Activated naive CD4-positive, alpha-beta T cell treated with anti-CD3 and anti-CD28 coated beads, Interleukin-2, amount 50 U/mL, for 24 hours (primary cell): ENCODE results near the gene CASP8.

Experiments used
- H3K27ac Mint-ChIP-seq: one replicate; pipeline ENCODE4 v1.8.0; 2021; ENCODE audit warnings: mild to moderate bottlenecking, mixed read lengths
- H3K27me3 Mint-ChIP-seq: one replicate; pipeline ENCODE4 v1.8.0; 2021; ENCODE audit warnings: mixed read lengths
- H3K36me3 Mint-ChIP-seq: one replicate; pipeline ENCODE4 v1.8.0; 2021; ENCODE audit warnings: mixed read lengths
- H3K4me1 Mint-ChIP-seq: one replicate; pipeline ENCODE4 v1.8.0; 2021; ENCODE audit warnings: mixed read lengths
- H3K4me3 Mint-ChIP-seq: one replicate; pipeline ENCODE4 v1.8.0; 2021; ENCODE audit warnings: mild to moderate bottlenecking, mixed read lengths
- H3K9me3 Mint-ChIP-seq: one replicate; pipeline ENCODE4 v1.8.0; 2021; ENCODE audit warnings: mixed read lengths

CASP8 gene

DNA sequence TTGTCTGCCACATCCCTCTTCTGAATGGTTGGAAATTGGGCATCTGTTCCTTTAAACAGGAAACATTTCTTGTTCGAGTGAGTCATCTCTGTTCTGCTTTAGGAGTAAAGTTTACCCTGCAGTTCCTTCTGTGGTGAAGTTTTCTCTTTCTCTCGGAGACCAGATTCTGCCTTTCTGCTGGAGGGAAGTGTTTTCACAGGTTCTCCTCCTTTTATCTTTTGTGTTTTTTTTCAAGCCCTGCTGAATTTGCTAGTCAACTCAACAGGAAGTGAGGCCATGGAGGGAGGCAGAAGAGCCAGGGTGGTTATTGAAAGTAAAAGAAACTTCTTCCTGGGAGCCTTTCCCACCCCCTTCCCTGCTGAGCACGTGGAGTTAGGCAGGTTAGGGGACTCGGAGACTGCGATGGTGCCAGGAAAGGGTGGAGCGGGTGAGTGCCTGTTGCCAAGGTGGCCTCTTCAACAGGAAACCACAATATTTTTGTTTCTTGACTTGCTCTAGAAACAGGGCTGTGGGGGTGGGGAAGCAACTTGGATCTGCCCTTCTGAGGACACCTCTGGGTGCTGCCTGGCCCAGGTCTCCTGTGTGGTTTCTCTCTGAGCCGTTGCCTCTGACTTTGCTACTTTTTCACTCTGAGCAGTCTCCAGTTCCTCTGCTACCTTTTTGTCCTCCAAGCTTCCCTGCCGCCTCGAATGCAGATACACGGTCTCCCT is 2.2 kb upstream of the CASP8 start:
- H3K27ac Mint-ChIP-seq, result peak overlapping the region; percentile 97

DNA sequence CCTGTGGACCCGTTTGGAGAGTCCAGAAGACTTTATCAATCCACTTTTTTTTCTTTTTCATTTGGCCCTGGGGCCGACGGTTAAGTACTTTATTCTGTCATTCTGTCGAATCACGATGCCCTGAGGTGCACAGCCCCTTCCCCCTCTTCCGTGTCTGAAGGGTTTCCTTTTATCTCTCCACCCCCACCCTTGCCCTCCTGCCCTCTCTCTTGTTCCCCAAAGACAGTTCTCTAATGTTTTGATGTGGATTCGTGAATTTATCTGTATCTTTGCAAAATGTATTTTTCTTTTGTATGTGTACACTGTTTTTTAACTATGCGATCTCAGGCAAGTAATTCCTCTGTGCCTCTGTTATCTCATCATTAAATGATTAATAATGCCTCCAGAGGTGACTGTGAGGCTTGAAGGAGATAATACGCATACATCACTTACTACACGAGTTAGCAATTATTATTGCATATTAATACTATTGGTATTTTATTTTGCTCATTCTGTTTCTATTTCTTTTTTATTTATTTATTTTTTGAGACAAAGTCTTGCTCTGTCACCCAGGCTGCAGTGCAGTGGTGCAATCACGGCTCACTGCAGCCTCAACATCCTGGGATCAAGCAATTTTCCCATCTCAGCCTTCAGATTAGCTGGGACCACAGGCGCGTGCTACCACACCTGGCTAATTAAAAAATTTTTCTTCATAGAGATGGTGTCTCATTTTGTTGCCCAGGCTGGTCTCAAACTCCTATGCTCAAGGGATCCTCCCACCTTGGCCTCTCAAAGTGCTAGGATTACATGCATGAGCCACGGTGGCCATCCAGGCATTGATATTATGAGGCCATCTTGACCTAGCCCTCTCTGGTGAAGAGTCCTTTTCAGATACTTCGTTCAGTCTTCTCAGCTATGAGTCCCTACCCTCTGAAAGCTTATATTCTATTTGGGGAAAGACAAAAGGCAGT is 1.4 kb upstream of the CASP8 start:
- Mint-ChIP-seq H3K27ac (peak overlapping the region; percentile 97), H3K4me3 (peak overlapping the region; percentile 89), H3K4me1 (peaks cover 82% of the 10 kb centered on the region), H3K27me3 (no peaks in the 10 kb centered on the region), H3K9me3 (no peaks in the 10 kb centered on the region), H3K36me3 (peaks cover 2% of the 10 kb centered on the region)

More for the DNA sequence above, 2.2 kb upstream of the CASP8 start:
- Mint-ChIP-seq H3K9me3 (no peaks in the 10 kb centered on the region), H3K4me1 (peaks cover 81% of the 10 kb centered on the region), H3K36me3 (peaks cover 2% of the 10 kb centered on the region), H3K27me3 (no peaks in the 10 kb centered on the region), H3K4me3 (peak overlapping the region; percentile 89)

DNA sequence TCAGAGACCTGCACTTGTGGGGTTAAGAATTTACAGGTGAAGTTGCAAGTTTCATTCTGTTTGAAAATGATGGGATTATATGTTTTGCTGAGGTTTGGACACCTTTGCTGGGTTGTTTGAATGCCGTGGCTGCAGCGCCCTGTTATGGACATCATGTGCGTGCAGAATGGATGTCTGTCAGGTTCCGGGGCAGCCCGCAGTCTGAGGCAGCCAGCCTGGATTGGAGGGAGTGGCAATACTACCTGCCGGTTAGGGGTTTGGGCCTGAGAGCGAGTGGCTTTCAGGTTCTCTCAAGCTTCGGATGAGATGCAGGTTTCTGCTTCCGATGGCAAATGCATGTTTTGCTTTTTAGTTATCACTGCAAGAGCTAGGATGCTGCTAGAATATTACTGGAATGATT is 1.1 kb downstream of the CASP8 start:
- no peaks in the 10 kb centered on the region for H3K27me3 Mint-ChIP-seq
- H3K4me3 Mint-ChIP-seq, result peak overlapping the region; percentile 91
- H3K4me1 Mint-ChIP-seq, result peaks cover 84% of the 10 kb centered on the region
- H3K27ac Mint-ChIP-seq, result peak overlapping the region; percentile 91
- peaks cover 5% of the 10 kb centered on the region for H3K36me3 Mint-ChIP-seq
- H3K9me3 Mint-ChIP-seq, result no peaks in the 10 kb centered on the region

DNA sequence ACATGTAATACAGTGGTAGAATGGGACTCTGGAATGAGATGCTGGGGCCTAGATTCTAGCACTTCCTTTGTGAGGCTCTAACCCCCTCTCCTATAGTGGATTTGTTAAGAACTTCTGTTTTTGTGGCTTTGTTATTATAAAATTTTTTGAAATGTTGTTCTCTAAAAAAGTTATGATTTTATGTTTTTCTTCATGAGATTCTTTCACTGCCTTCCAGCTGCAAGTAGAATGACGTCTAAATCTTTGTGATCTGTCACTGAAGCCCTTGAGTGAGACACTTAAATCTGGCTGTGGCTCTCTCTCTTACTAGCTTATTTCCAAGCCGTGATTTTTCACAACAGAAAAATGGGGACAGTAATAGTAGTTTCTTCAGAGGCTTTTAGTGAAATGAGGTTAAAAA is 1.6 kb downstream of the CASP8 start:
- Mint-ChIP-seq H3K9me3 (no peaks in the 10 kb centered on the region), H3K36me3 (peaks cover 7% of the 10 kb centered on the region), H3K4me1 (peaks cover 84% of the 10 kb centered on the region), H3K27ac (peak overlapping the region; percentile 91), H3K27me3 (no peaks in the 10 kb centered on the region), H3K4me3 (peak overlapping the region; percentile 91)

DNA sequence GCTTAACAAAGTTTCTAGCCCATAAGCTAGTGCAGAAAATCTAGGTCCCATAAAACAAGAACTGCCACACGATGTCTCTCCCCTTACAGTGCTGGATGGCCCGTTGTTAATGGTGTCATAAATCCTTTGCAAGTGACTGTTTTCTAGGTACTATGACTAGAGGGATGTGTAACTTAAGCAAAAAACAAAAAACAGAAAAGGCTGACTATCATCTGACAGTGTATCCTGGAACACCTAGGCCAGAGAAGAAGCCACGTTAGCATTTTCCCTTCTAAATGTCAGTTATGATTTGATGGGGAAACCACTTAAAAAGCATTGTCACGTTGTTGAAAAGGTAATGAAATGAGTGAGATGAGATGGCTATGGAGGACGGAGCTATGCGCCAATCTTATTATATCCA is 2.4 kb downstream of the CASP8 start:
- Mint-ChIP-seq H3K36me3 (peaks cover 10% of the 10 kb centered on the region), H3K4me3 (peak overlapping the region; percentile 89), H3K9me3 (no peaks in the 10 kb centered on the region), H3K4me1 (peaks cover 84% of the 10 kb centered on the region), H3K27me3 (no peaks in the 10 kb centered on the region), H3K27ac (peak overlapping the region; percentile 92)

DNA sequence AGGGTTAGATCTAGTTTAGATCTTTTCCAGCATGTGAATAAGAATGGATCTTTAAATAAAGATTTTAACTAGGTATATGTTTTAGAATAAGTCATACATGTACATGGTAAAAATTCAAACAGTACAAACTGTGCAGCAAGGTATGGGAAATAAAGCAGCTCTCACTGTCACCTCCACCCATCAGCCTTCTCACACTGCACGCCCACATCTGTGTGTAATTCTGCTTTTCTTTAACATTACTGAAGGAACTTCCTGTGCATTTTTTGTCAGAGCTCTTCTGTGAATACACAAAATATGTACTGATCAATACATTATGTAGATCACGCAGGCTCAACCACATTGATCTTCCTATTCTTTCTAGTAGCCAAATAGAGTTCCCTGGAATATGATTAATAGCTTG is 3.4 kb downstream of the CASP8 start:
- no peaks in the 10 kb centered on the region for H3K27me3 Mint-ChIP-seq
- peaks cover 13% of the 10 kb centered on the region for H3K36me3 Mint-ChIP-seq
- peak overlapping the region; percentile 89 for H3K4me3 Mint-ChIP-seq
- peaks cover 79% of the 10 kb centered on the region for H3K4me1 Mint-ChIP-seq
- no peaks in the 10 kb centered on the region for H3K9me3 Mint-ChIP-seq
- H3K27ac Mint-ChIP-seq, result peak overlapping the region; percentile 75

DNA sequence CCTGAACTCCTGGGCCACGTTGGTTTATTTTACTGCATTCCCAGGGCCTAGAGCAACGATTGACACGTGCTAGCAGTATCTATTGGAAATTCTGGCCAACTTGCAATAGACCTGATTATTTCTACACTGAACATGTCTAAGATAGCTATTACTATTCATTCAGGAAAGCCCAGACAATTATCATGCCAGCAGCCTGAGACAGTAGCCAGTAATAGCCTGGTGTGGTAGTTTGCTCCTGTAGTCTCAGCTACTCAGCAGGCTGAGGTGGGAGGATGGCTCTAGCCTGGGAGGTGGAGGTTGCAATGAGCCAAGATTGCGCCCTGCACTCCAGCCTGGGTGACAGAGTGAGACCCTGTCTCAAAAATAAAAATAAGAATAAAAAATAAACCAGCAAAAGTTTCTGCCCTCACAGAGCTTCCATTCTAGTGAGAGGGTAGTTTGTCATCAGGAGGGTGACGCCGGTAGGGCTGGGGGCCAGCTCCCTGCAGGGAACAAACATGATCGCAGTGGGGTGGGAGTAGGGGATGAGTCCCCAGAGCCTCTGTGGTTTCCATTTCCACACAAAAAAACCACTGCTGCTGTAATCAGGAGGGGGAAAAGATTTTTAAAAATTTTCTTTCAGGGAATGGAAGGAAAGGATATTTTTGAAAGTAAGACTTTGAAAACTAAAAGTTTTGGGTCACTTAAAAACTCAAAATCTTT is 4.3 kb downstream of the CASP8 start:
- H3K4me1 Mint-ChIP-seq, result peaks cover 80% of the 10 kb centered on the region
- H3K9me3 Mint-ChIP-seq, result no peaks in the 10 kb centered on the region
- H3K4me3 Mint-ChIP-seq, result peak overlapping the region; percentile 89
- peak overlapping the region; percentile 80 for H3K27ac Mint-ChIP-seq
- H3K36me3 Mint-ChIP-seq, result peaks cover 15% of the 10 kb centered on the region
- H3K27me3 Mint-ChIP-seq, result no peaks in the 10 kb centered on the region

DNA sequence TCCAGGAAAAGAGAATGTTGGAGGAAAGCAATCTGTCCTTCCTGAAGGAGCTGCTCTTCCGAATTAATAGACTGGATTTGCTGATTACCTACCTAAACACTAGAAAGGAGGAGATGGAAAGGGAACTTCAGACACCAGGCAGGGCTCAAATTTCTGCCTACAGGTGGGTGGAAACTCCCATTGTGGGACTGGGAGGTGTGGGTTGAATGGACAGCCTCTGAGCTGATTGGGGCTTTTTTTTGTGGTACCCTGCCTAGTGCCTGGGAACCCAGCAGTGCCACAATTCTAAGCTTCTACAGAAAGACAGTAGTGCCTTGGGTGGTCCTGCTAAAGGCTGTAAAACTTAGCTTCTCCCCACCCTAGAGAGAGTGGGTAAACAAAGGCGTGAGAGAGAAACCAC is 6.3 kb downstream of the CASP8 start:
- Mint-ChIP-seq H3K27ac (peak overlapping the region; percentile 27), H3K9me3 (no peaks in the 10 kb centered on the region), H3K27me3 (no peaks in the 10 kb centered on the region), H3K36me3 (peaks cover 19% of the 10 kb centered on the region), H3K4me1 (peaks cover 91% of the 10 kb centered on the region), H3K4me3 (peak overlapping the region; percentile 30)

DNA sequence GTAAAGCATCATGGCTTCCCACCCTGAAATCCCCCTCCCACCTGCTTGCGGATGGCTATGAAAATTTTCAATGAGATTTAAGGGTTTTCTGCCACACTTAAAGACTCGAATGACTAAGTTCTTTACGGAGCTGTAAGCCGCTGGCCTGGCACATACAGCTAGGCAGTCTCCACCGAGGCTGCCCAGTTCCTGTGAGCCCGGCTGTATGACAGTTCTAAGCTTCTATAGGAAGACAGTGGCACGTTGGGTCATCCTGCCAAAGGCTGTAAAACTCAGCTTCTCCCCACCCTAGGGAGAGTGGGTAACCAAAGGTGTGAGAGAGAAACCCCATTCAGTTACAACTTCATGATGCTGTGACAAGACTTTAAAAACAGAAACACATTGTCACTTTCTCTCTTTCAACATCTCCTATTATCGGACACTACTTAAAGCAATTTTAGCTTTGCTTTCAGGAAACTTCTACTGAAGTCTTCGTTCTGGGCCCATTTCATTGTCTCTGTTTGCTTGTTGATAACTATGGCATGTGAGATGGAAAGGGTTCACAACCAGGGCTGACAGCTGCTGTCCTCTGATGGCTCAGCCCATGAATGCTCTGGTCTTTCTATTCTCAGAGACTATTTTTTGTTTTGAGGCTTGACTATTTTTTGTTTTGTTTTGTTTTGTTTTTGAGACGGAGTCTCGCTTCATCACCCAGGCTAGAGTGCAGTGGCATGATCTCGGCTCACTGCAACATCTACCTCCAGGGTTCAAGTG is 7.1 kb downstream of the CASP8 start:
- Mint-ChIP-seq H3K27me3 (no peaks in the 10 kb centered on the region), H3K4me3 (peak overlapping the region; percentile 61), H3K4me1 (peaks cover 94% of the 10 kb centered on the region), H3K9me3 (no peaks in the 10 kb centered on the region), H3K27ac (no peak overlapping the region), H3K36me3 (peaks cover 24% of the 10 kb centered on the region)

DNA sequence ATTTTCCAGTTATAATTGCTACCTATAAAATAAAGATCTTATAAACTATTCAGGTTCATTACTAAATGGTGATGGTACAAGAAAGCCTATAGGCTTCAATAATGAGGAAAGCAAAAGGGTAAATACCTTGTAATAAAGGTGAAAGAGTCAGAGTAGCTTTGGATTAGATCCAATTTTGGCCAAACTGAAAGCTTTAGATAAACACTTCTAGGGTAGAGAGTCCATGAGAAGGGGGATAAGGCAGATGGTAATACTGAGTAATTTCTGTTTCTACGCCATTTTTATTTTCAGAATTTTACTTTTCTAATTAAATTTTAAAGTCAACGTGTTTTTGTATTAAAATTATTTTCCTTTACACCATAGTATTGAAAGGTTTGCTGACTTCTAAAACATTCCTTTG is 9.4 kb downstream of the CASP8 start:
- H3K36me3 Mint-ChIP-seq, result peaks cover 31% of the 10 kb centered on the region
- H3K27ac Mint-ChIP-seq, result peak overlapping the region; percentile 79
- peaks cover 89% of the 10 kb centered on the region for H3K4me1 Mint-ChIP-seq
- no peaks in the 10 kb centered on the region for H3K27me3 Mint-ChIP-seq
- H3K4me3 Mint-ChIP-seq, result no peak overlapping the region
- no peaks in the 10 kb centered on the region for H3K9me3 Mint-ChIP-seq

DNA sequence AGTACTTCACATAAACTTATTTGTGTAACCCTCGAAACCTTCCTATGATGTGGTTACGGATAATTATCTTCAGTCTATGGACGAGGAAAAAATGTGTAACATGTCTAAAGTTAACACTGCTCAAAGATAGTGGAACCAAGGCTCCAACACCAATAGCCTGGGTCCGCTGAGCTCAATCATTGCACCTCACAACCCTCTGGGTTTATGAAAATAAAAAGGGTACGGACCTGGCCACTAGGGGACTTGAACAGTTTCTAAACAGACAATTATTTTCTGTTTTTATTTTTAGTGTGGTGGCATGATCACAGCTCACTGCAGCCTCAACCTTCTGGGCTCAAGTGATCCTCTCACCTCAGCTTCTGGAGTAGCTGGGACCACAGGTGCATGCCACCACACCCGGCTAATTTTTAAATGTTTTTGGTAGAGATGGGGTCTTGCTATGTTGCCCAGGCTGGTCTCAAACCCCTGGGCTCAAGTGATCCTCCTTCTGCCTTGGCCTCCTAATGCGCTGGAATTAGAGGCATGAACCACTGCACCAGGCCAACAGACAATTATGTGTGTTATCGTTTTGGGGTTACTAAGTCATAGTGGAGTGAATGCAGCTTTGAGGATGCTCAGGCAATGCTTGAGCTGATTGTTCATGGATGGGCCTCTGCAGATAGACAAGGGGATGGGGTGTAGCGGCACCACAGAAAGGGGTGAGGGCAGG is 10.1 kb downstream of the CASP8 start:
- no peaks in the 10 kb centered on the region for H3K9me3 Mint-ChIP-seq
- H3K4me1 Mint-ChIP-seq, result peaks cover 89% of the 10 kb centered on the region
- no peaks in the 10 kb centered on the region for H3K27me3 Mint-ChIP-seq
- peaks cover 36% of the 10 kb centered on the region for H3K36me3 Mint-ChIP-seq
- H3K4me3 Mint-ChIP-seq, result no peak overlapping the region
- no peak overlapping the region for H3K27ac Mint-ChIP-seq

DNA sequence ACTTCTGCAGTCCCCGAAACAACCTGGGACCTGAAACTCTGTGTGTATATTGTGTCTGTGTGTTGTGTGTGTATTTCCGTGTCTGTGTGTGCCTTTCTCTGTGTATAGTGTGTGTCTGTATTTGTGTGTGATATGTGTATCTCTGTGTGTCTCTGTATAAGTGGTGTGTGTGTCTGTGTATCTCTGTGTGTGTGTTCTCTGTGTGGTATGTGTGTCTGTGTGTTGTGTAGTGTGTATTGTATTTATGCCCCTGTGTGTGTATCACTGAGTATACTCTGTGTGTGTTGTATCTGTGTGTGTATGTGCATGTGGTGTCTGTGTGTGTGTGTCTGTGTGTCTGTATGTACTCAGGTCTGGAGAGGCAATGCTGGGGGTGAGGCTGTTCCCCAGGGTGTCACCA is 11.6 kb downstream of the CASP8 start:
- no peaks in the 10 kb centered on the region for H3K9me3 Mint-ChIP-seq
- no peaks in the 10 kb centered on the region for H3K27me3 Mint-ChIP-seq
- peaks cover 84% of the 10 kb centered on the region for H3K4me1 Mint-ChIP-seq
- H3K27ac Mint-ChIP-seq, result peak overlapping the region; percentile 57
- H3K36me3 Mint-ChIP-seq, result peaks cover 35% of the 10 kb centered on the region
- peak overlapping the region; percentile 0 for H3K4me3 Mint-ChIP-seq

DNA sequence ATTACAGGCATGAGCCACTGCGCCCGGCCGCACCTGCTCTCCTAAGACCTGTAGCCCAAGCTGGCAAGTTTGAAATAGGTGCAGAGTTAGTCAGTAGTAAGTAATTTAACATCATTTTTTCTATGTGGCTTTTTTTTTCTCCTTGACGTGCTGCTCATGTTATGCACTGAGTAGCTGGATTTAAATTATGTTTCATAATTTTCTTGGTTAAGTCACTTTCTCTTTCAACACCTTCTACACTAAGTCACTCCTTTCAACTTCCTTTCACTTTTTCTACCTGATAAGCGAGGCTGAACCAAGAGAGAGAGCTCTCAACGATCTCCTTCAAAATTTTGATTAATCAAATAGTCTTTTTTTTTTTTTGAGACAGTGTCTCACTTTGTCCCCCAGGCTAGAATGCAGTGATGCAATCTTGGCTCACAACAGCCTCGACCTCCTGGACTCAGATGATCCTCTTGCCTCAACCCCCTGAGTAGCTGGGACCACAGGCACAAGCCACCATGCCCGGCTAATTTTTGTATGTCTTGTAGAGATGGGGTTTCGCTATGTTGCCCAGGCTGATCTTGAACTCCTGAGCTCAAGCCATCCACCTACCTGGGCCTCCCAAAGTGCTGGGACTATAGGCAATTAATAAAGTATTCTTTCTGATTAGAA is 13.1 kb downstream of the CASP8 start:
- Mint-ChIP-seq H3K4me3 (no peak overlapping the region), H3K27ac (peak overlapping the region; percentile 79), H3K9me3 (no peaks in the 10 kb centered on the region), H3K4me1 (peaks cover 74% of the 10 kb centered on the region), H3K27me3 (no peaks in the 10 kb centered on the region), H3K36me3 (peaks cover 34% of the 10 kb centered on the region)

DNA sequence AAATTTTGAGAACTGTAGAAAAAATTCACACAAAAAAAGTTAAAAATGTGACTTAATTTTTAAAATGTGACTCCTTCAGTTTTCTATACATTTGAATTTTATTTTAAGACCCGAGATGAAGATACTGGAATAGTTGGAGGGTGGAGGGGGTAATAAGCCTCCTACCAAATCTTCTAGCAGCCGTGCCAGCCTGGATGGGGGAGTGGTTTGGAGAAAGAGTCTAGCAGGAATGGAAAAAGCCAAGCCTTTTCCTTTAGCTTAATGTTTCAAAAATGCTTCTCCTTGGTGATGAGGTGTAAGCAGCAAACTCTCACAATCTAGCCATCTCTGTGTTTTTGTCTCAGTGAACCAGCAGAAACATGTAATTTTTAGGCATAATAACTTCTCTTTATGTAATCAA is 14.7 kb downstream of the CASP8 start:
- peaks cover 39% of the 10 kb centered on the region for H3K36me3 Mint-ChIP-seq
- H3K27me3 Mint-ChIP-seq, result no peaks in the 10 kb centered on the region
- H3K4me1 Mint-ChIP-seq, result peaks cover 71% of the 10 kb centered on the region
- H3K4me3 Mint-ChIP-seq, result no peak overlapping the region
- H3K9me3 Mint-ChIP-seq, result no peaks in the 10 kb centered on the region
- H3K27ac Mint-ChIP-seq, result peak overlapping the region; percentile 30
